Stimulated activated effector memory CD8-positive, alpha-beta T cell treated with anti-CD3 and anti-CD28 coated beads, Interleukin-12 subunit alpha, Interleukin-12 subunit beta, amount 100 ng/mL, for 72 hours (primary cell): ENCODE measurements around the gene COL4A6.
"Not testable (repeated sequence)": the region's sequence is repeated elsewhere in the genome, so short reads cannot be mapped to it uniquely, and the experiment has no call there.

Experiments used
- ATAC-seq: fragments of 150-1000 bp; cut with Tn5 transposase; 2 replicates; pipeline ENCODE4 v1.10.0; 2021
- DNase-seq, 2 donors: peaks; one replicate each; pipeline ENCODE4 v3.0.0; 2021 to 2022; ENCODE audit warnings: low spot score in 2 of 2
- H3K27ac Mint-ChIP-seq: one replicate; pipeline ENCODE4 v1.8.0; 2022; ENCODE audit warnings: mild to moderate bottlenecking, mixed read lengths
- H3K36me3 Mint-ChIP-seq: one replicate; pipeline ENCODE4 v1.8.0; 2022; ENCODE audit warnings: mild to moderate bottlenecking, mixed read lengths
- H3K4me1 Mint-ChIP-seq: one replicate; pipeline ENCODE4 v1.8.0; 2022; ENCODE audit warnings: mixed read lengths
- H3K4me3 Mint-ChIP-seq: one replicate; pipeline ENCODE4 v1.8.0; 2022; ENCODE audit warnings: mild to moderate bottlenecking, mixed read lengths
- H3K9me3 Mint-ChIP-seq: one replicate; pipeline ENCODE4 v1.8.0; 2022; ENCODE audit warnings: mixed read lengths

The COL4A6 gene

DNA sequence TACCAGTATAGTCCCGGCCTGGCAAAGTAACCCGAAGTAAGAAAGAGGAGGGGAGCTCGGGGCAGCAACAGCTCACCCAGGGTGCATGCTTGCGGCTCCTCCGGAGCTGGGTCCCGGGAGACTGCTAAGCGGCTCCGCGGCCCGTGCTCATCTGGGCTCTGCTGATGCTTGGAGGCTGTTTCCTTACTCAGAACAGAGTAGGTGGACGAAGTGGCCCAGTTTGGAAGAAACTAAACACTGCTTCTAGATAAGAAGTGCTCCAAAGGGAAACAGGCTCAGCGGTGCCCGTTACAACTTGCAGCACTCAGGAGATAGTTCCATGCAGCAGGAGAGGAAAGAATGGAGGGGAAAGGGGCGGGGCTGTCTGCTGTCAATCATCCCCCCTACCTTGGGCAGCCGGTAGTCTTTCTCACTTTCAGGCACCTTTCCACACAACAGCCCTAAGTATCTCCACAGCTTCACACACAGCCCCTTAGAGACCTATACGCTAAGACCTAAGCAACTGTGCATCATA is at the start of gene COL4A6:
TSS of gene COL4A6 (minus strand) at position 313 of the 514 bp plus-strand sequence. CDS start at position 87, 226 bp downstream.
- DNase-seq (no peak), ATAC-seq (peak; percentile 19)
- H3K4me3 Mint-ChIP-seq: no peak within 1 kb of the TSS
- H3K4me1 Mint-ChIP-seq: no peaks in the 10 kb centered on the region
- H3K36me3 Mint-ChIP-seq: no peaks in the 10 kb centered on the region
- H3K27ac Mint-ChIP-seq: no peak within 1 kb of the TSS
- H3K9me3 Mint-ChIP-seq: no peaks in the 10 kb centered on the region

DNA sequence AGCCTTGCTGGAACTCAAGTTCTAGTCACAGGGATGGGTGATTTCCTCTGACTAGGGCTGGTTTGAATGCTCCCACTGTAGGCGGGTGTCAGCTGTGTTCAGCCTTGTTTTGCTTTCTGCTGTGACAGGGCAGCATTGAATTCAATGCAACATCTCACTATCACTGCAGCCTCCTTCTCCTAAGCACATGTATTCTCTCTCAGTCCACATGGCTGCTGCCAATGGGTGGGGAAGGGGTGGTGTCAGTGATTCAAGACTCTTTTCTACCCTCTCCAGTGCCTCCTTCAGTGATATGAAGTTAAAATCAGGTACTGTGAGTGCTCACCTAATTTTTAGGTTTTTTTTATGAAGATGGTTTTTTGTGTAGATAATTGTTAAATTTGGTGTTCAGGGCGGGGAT is 47.7 kb upstream of the COL4A6 start:
- no peak overlapping the region for H3K4me3 Mint-ChIP-seq
- H3K9me3 Mint-ChIP-seq: no peaks in the 10 kb centered on the region
- DNase-seq: no peak
- H3K27ac Mint-ChIP-seq: no peak overlapping the region
- H3K4me1 Mint-ChIP-seq: no peaks in the 10 kb centered on the region
- ATAC-seq: no peak
- no peaks in the 10 kb centered on the region for H3K36me3 Mint-ChIP-seq

DNA sequence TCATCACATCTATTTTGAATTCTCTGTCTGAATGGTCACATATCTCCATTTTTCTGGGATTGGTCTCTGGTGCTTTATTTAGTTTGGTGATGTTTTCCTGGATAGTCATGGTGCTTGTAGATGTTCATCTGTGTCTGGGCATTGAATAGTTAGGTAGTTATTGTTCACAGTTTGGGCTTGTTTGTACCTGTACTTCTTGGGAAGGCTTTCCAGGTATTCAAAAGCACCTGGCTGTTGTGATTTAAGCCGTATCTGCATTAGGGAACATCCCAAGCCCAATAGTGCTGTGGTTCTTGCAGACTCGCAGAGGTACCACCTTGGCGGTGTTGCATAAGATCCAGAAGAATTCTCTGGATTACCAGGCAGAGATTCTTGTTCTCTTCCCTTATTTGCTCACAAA is 46.0 kb upstream of the COL4A6 start:
- Mint-ChIP-seq H3K9me3 (no peaks in the 10 kb centered on the region), H3K4me3 (no peak overlapping the region), H3K27ac (no peak overlapping the region), H3K36me3 (no peaks in the 10 kb centered on the region), H3K4me1 (no peaks in the 10 kb centered on the region)
- DNase-seq: no peak
- ATAC-seq: no peak

GRCh38 chrX:108481528-108481927 is 43.3 kb upstream of the COL4A6 start:
- H3K27ac Mint-ChIP-seq, H3K4me3 Mint-ChIP-seq, ATAC-seq, H3K9me3 Mint-ChIP-seq, H3K4me1 Mint-ChIP-seq, DNase-seq, H3K36me3 Mint-ChIP-seq: not testable (repeated sequence)

DNA sequence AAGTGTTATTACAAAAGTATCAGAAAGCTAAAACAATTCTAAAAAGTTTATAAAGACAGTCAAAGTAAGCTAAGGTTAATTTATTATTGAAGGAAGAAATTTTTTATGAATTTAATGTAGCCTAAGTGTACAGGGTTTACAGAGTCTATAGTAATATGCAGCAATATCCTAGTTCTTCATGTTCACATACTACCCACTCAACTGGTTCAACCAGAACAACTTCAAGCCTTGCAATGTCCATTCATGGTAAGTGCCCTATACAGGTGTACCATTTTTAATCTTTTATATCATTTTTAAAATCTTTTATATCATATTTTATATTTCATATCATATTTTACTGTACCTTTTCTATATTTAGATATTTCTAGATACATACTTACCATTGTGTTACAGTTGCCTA is 35.8 kb upstream of the COL4A6 start:
- no peak for DNase-seq
- ATAC-seq: no peak
- peaks cover 10% of the 10 kb centered on the region for H3K9me3 Mint-ChIP-seq

GRCh38 chrX:108468486-108468885 is 30.3 kb upstream of the COL4A6 start:
- Mint-ChIP-seq H3K4me1 (no peaks in the 10 kb centered on the region), H3K9me3 (peaks cover 7% of the 10 kb centered on the region), H3K4me3 (no peak overlapping the region), H3K27ac (no peak overlapping the region), H3K36me3 (no peaks in the 10 kb centered on the region)
- DNase-seq (no peak), ATAC-seq (no peak)

More for the DNA sequence above, 35.8 kb upstream of the COL4A6 start:
- H3K4me3 Mint-ChIP-seq: no peak overlapping the region
- H3K4me1 Mint-ChIP-seq: no peaks in the 10 kb centered on the region
- H3K27ac Mint-ChIP-seq: no peak overlapping the region
- H3K36me3 Mint-ChIP-seq: no peaks in the 10 kb centered on the region

GRCh38 chrX:108464604-108465003 is 26.4 kb upstream of the COL4A6 start:
- no peaks in the 10 kb centered on the region for H3K9me3 Mint-ChIP-seq
- no peak for DNase-seq

GRCh38 chrX:108456971-108457477 is 18.8 kb upstream of the COL4A6 start:
- no peaks in the 10 kb centered on the region for H3K9me3 Mint-ChIP-seq
- no peak overlapping the region for H3K4me3 Mint-ChIP-seq
- DNase-seq: no peak
- H3K27ac Mint-ChIP-seq: no peak overlapping the region
- no peaks in the 10 kb centered on the region for H3K4me1 Mint-ChIP-seq
- H3K36me3 Mint-ChIP-seq: no peaks in the 10 kb centered on the region
- no peak for ATAC-seq

More at GRCh38 chrX:108464604-108465003, 26.4 kb upstream of the COL4A6 start:
- no peak overlapping the region for H3K4me3 Mint-ChIP-seq
- H3K4me1 Mint-ChIP-seq: no peaks in the 10 kb centered on the region
- H3K27ac Mint-ChIP-seq: no peak overlapping the region
- H3K36me3 Mint-ChIP-seq: no peaks in the 10 kb centered on the region
- no peak for ATAC-seq

DNA sequence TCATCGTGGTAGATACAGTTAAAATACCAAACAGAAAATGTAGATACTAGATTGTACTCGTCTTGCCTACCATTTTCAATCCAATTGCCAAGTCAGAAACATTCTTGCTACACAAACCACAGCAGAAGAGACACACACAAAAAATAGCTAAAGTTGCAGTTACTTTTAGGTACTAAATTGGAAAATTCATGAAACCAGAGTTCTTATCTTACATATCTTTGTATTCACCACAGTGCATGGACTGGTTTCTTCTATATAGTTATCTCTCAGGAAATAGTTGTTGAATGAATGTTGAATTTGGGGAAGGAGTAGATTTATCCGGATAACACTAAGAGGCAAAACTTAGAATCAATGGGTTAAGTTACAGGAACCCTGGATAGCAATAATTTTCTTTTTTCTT is 15.6 kb upstream of the COL4A6 start:
- no peaks in the 10 kb centered on the region for H3K4me1 Mint-ChIP-seq
- ATAC-seq: no peak
- H3K9me3 Mint-ChIP-seq: no peaks in the 10 kb centered on the region
- H3K36me3 Mint-ChIP-seq: no peaks in the 10 kb centered on the region
- H3K4me3 Mint-ChIP-seq: no peak overlapping the region
- no peak for DNase-seq
- no peak overlapping the region for H3K27ac Mint-ChIP-seq

GRCh38 chrX:108447303-108447702 is 9.1 kb upstream of the COL4A6 start:
- no peak overlapping the region for H3K27ac Mint-ChIP-seq
- no peak overlapping the region for H3K4me3 Mint-ChIP-seq
- no peaks in the 10 kb centered on the region for H3K36me3 Mint-ChIP-seq
- H3K9me3 Mint-ChIP-seq: no peaks in the 10 kb centered on the region
- DNase-seq (no peak), ATAC-seq (no peak)
- H3K4me1 Mint-ChIP-seq: no peaks in the 10 kb centered on the region

DNA sequence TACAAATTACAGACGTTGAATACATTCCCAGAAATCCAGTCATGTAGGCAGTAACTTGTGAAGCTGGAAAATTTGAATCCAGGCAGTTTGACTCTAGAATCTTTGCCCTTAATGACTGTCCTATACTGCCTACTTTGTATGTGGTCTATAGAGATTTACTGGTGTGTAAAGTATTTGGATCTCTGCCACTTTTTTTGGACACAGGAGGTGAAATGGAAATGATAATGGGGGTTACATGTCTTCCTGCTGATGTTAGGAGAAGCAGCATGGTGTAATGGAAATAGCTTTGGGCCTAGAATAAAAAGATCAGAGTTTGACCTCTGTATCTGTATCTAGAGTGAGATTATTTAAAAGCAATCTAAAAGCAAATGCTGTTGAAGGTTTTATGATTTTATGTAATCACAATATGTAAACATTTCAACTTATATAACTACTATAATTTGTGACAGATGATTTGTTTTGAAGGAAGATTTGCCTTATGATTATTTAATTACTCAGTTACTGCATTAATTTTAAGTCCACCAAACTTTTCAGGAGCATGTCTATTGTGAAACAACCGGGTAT is 4.8 kb upstream of the COL4A6 start:
- DNase-seq (no peak), ATAC-seq (no peak)
- Mint-ChIP-seq H3K36me3 (no peaks in the 10 kb centered on the region), H3K9me3 (no peaks in the 10 kb centered on the region), H3K4me3 (no peak overlapping the region), H3K27ac (no peak overlapping the region), H3K4me1 (no peaks in the 10 kb centered on the region)

DNA sequence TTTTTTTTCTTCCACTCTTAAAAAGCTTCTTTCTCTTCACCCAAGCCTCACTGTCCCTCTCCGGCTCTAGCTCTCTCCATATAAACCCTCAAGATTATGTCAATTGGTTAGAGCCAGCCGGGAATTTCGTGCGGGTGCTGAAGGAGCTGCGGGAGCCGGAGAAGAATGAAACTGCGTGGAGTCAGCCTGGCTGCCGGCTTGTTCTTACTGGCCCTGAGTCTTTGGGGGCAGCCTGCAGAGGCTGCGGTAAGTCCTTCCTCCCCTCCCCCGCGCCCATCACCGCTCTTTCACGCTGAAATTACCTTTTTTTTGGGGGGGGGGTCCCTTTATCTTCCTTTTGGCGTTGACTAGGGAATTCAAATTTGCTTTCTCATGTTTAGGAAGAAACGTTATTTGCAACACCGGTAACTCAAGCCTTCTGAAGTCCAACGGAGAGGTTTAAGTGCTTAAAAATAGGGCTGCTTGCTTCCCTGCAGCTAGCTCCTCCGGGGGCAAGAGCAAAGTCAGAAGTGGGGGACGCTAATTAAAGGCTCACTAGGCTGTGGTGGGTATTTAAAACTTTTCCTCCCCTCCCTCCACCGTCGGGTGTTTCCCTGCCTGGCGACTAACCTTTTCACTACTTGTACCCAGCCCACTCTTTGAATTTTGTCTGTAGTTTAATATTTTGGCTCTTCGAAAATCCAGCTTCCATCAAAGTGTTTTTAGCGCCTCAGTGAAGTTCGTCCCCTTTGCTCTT is 1.9 kb upstream of the COL4A6 start:
- no peak for DNase-seq
- Mint-ChIP-seq H3K9me3 (no peaks in the 10 kb centered on the region), H3K36me3 (no peaks in the 10 kb centered on the region), H3K4me1 (no peaks in the 10 kb centered on the region), H3K27ac (no peak overlapping the region), H3K4me3 (peak overlapping the region; percentile 61)
- ATAC-seq: no peak

DNA sequence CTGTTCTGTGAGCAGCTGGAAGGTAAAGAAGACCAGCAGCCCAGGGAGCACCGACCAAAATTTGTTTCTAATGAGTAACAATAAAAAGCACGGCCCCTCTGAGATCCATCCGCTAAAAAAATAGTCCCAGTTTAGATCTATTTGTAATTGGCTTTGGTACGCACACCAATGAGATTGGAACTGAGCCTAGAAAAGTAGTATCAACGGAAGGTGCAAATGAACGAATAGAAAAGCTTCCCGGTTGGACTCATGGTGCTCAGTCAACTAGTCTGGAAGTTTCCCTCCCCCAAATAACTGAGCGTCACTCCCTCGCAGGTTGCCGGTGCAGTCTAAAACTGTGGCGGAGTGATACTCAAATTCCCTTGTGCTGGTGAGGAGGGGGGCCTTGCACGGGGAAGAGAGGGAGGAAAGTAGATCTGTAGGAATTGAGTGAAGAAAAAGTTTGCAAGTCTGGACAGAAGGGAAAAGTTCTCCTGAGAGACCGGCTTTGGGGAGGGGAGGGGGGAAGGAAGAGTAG is 1.3 kb upstream of the COL4A6 start, which contains the start of gene COL4A5:
TSS of gene COL4A5 (plus strand) at position 413 of the 517 bp plus-strand sequence. CDS start 288 bp downstream, outside the sequence.
- Mint-ChIP-seq H3K36me3 (no peaks in the 10 kb centered on the region), H3K4me1 (no peaks in the 10 kb centered on the region), H3K4me3 (peak within 1 kb of the TSS; percentile 61), H3K27ac (no peak within 1 kb of the TSS), H3K9me3 (no peaks in the 10 kb centered on the region)
- ATAC-seq: no peak
- no peak for DNase-seq

- Mint-ChIP-seq H3K4me1 (no peaks in the 10 kb centered on the region), H3K9me3 (no peaks in the 10 kb centered on the region), H3K36me3 (no peaks in the 10 kb centered on the region), H3K4me3 (no peak overlapping the region), H3K27ac (no peak overlapping the region)
- ATAC-seq: no peak
- no peak for DNase-seq
Measured at GRCh38 chrX:108437349-108438109, 693 bp downstream of the COL4A6 start.

DNA sequence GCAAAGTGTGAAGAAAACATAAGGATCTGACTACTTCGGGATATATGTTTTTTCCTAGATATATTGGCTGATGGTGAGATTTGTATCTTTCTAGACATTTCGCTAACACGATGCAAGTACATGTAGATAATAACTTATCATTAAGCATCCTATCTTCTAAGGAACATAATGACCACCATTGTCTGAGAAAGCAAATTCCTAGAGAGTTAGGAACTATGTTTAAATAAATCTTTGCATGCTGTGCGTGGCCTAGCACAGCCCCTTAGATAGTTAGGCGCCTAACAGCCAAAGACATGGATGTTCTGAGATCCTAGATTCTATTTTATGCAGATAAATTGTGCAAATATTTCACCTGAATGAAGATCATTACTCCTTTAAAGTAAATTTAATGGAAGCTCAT is 3.0 kb downstream of the COL4A6 start:
- Mint-ChIP-seq H3K36me3 (no peaks in the 10 kb centered on the region), H3K4me1 (no peaks in the 10 kb centered on the region), H3K9me3 (no peaks in the 10 kb centered on the region), H3K4me3 (no peak overlapping the region), H3K27ac (no peak overlapping the region)
- ATAC-seq (no peak), DNase-seq (no peak)
